DOHH2 (cell line): ENCODE data around the gene LEFTY2.

Experiments
- CTCF ChIP-seq: fragments of 200-600 bp; sonication (generic); IDR thresholded peaks from one replicate; pipeline ENCODE4 v1.5.1; 2014; ENCODE audit warnings: antibody characterized with exemption, mild to moderate bottlenecking, low read depth, low read length; ENCODE audit not compliant: poor library complexity, severe bottlenecking
- EZH2phosphoT487 ChIP-seq: fragments of 200-600 bp; sonication (generic); IDR thresholded peaks from 2 replicates; pipeline ENCODE4 v1.6.1; 2017; ENCODE audit warnings: borderline replicate concordance, mild to moderate bottlenecking, antibody characterized with exemption, low read length, moderate library complexity, mixed read lengths

- TF ChIP-seq CTCF, result no peak
- no peak for TF ChIP-seq EZH2phosphoT487
These were observed 14.4 kb downstream of the LEFTY2 start for GRCh38 chr1:225926551-225927113.
